ENCODE measurements around the gene ESYT1.

ESYT1 gene

GRCh38 chr12:56189099-56189917 lies 61.2 kb downstream of the ESYT1 start, which contains the start of gene SMARCC2:
Gene SMARCC2, minus strand, starts transcription at chr12:56189483. Its CDS starts 22 bp downstream, at chr12:56189461.
- Histone ChIP-seq H3K27me3 (ENCODE audit: control insufficient read depth, insufficient read depth, low read length) (no peaks in the 10 kb centered on the region), H3K4me1 (ENCODE audit: control insufficient read depth, insufficient read depth, low read length) (peaks cover 24% of the 10 kb centered on the region), H3K36me3 (ENCODE audit: control insufficient read depth, insufficient read depth, low read length) (no peaks in the 10 kb centered on the region), H3K9ac (ENCODE audit: low read length) (peak within 1 kb of the TSS; percentile 95), H3K9me3 (ENCODE audit: control insufficient read depth, low read length) (no peaks in the 10 kb centered on the region), H3K4me3 (ENCODE audit: low read length) (peak within 1 kb of the TSS; percentile 98)

DNA sequence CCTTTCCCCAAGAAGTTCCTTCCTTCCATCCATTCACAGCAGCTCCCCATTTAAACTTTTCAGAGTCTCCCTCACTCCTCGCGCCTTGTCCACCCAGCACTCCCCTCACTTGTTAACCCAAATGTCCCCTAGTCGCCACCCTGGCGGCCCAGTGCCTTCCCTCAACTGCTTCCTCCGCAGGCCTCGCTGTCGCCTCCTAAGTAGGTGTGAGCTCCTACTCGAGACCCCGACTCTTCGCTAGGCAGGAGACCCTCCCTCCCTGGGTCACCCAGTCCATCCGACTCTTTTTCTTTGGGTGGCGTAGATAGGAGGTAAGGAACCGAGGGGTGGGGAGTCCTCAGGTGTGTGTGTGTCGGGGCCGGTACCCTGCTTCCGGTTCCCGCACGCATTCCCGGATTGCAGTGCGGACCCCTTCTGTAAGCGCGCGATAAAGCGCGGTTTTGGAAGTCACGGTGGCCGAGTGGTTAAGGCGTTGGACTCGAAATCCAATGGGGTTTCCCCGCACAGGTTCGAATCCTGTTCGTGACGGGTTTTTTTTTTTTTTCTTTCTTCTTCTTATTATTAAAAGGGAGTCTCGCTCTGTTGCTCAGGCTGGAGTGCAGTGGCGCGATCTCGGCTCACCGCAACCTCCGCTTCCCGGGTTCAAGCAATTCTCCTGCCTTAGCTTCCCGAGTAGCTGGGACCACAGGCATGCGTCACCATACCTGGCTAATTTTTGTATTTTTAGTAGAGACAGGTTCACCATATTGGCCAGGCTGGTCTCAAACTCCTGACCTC lies 62.0 kb downstream of the ESYT1 start:
- Histone ChIP-seq H3K27me3 (ENCODE audit: control insufficient read depth, insufficient read depth, low read length) (no peaks in the 10 kb centered on the region), H3K4me1 (ENCODE audit: control insufficient read depth, insufficient read depth, low read length) (peaks cover 24% of the 10 kb centered on the region), H3K4me3 (ENCODE audit: low read length) (peak overlapping the region; percentile 98), H3K9me3 (ENCODE audit: control insufficient read depth, low read length) (no peaks in the 10 kb centered on the region), H3K36me3 (ENCODE audit: control insufficient read depth, insufficient read depth, low read length) (no peaks in the 10 kb centered on the region), H3K9ac (ENCODE audit: low read length) (peak overlapping the region; percentile 95)

DNA sequence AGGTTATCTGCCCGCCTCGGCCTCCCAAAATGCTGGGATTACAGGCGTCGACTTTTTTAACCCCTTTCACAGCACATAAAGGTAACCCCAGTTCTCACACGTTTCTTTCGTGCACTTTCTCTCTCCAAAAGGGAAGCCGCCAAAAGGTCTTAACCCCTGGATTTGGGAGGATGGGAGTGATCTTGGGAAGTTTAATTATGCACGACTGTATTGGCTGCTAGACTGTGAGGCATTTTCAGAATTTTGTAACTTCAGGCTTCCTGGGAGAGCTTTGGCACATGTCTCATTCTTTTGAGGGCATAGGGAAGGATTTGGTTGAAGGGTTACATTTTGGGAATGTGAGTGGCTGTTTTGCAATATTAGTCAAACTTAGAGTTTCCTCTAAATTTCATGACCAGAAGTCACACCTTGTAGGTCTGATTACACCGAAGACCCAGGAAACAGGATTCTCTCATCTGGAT lies 62.7 kb downstream of the ESYT1 start:
- Histone ChIP-seq H3K9me3 (ENCODE audit: control insufficient read depth, low read length) (no peaks in the 10 kb centered on the region), H3K4me3 (ENCODE audit: low read length) (peak overlapping the region; percentile 98), H3K36me3 (ENCODE audit: control insufficient read depth, insufficient read depth, low read length) (no peaks in the 10 kb centered on the region), H3K4me1 (ENCODE audit: control insufficient read depth, insufficient read depth, low read length) (peaks cover 24% of the 10 kb centered on the region), H3K27me3 (ENCODE audit: control insufficient read depth, insufficient read depth, low read length) (no peaks in the 10 kb centered on the region), H3K9ac (ENCODE audit: low read length) (peak overlapping the region; percentile 95)

GRCh38 chr12:56192582-56192981 lies 64.5 kb downstream of the ESYT1 start:
- peaks cover 22% of the 10 kb centered on the region for H3K4me1 ChIP-seq (ENCODE audit: control insufficient read depth, insufficient read depth, low read length)
- H3K36me3 ChIP-seq (ENCODE audit: control insufficient read depth, insufficient read depth, low read length), result no peaks in the 10 kb centered on the region
- H3K9me3 ChIP-seq (ENCODE audit: control insufficient read depth, low read length), result no peaks in the 10 kb centered on the region
- H3K9ac ChIP-seq (ENCODE audit: low read length), result no peak overlapping the region
- no peak overlapping the region for H3K4me3 ChIP-seq (ENCODE audit: low read length)
- H3K27me3 ChIP-seq (ENCODE audit: control insufficient read depth, insufficient read depth, low read length), result no peaks in the 10 kb centered on the region

DNA sequence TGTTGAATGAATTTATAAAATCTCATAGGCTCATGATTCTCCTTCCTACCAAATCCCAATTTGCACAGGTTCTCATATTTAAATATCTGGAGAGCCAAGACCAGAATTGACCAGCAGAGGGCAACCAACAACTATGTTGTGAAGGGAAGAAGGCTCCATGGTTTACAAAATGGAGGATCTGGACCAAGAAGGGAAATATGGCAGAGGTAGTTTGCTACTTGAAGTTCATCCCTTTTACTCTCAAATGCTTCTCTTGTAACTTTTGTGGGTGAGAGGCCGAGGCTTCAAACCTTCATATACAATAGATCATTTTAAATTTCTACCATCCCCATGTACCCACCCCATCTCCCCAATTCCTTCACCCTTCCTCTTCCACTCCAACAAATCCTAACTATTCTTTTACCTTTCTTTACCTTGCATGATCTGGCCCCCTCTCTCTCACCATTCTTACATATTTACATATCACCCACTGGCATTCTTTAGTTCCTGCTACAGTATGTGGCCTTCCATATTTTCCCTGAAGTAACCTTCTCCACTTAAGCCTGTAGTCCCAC lies 65.0 kb downstream of the ESYT1 start:
- H3K27me3 ChIP-seq (ENCODE audit: control insufficient read depth, insufficient read depth, low read length), result no peaks in the 10 kb centered on the region
- no peaks in the 10 kb centered on the region for H3K36me3 ChIP-seq (ENCODE audit: control insufficient read depth, insufficient read depth, low read length)
- peaks cover 17% of the 10 kb centered on the region for H3K4me1 ChIP-seq (ENCODE audit: control insufficient read depth, insufficient read depth, low read length)
- no peaks in the 10 kb centered on the region for H3K9me3 ChIP-seq (ENCODE audit: control insufficient read depth, low read length)
- H3K4me3 ChIP-seq (ENCODE audit: low read length), result no peak overlapping the region
- no peak overlapping the region for H3K9ac ChIP-seq (ENCODE audit: low read length)

All from mucosa of stomach (tissue), 1 donor.